Mesothelial cell of epicardium (in vitro differentiated cells): ENCODE data around the gene INPP5F. TPM values are rescaled to one million over a fixed set of nuclear protein-coding genes. Genes with fewer than 3 reads are reported as not detected.
"Not testable (repeated sequence)": the region's sequence is repeated elsewhere in the genome, so short reads cannot be mapped to it uniquely, and the experiment has no call there.

Experiments
- DNase-seq, 2 experiments: peaks; one replicate each; pipeline ENCODE4 v3.0.0; 2021; ENCODE audit warnings: low spot score in 2 of 2; ENCODE audit not compliant: unreplicated experiment in 2 of 2
- H3K27ac Mint-ChIP-seq: 2 replicates; pipeline ENCODE4 v1.8.0; 2021; ENCODE audit warnings: mixed read lengths
- H3K27me3 Mint-ChIP-seq: 2 replicates; pipeline ENCODE4 v1.8.0; 2021; ENCODE audit warnings: low read depth, mixed read lengths
- H3K36me3 Mint-ChIP-seq: 2 replicates; pipeline ENCODE4 v1.8.0; 2021; ENCODE audit warnings: mixed read lengths
- H3K4me1 Mint-ChIP-seq: 2 replicates; pipeline ENCODE4 v1.8.0; 2021; ENCODE audit warnings: mixed read lengths
- H3K4me3 Mint-ChIP-seq: 2 replicates; pipeline ENCODE4 v1.8.0; 2021; ENCODE audit warnings: mild to moderate bottlenecking, moderate library complexity, mixed read lengths
- H3K9me3 Mint-ChIP-seq: 2 replicates; pipeline ENCODE4 v1.8.0; 2021; ENCODE audit warnings: mixed read lengths
- total RNA-seq: library from RNA; stranded (reverse); gene quantifications from 3 replicates; pipeline ENCODE4 v1.2.1, GENCODE V29; 2021
- TF ChIP-seq, protein P1 (sequence below): fragments of 200-600 bp; sonication (generic); IDR thresholded peaks from one replicate; pipeline ENCODE4 v1.5.0; 2021; ENCODE audit warnings: antibody characterized with exemption; ENCODE audit not compliant: unreplicated experiment

Gene INPP5F
- total RNA-seq, 1 donor from 2014 or later = 56.5 TPM

DNA sequence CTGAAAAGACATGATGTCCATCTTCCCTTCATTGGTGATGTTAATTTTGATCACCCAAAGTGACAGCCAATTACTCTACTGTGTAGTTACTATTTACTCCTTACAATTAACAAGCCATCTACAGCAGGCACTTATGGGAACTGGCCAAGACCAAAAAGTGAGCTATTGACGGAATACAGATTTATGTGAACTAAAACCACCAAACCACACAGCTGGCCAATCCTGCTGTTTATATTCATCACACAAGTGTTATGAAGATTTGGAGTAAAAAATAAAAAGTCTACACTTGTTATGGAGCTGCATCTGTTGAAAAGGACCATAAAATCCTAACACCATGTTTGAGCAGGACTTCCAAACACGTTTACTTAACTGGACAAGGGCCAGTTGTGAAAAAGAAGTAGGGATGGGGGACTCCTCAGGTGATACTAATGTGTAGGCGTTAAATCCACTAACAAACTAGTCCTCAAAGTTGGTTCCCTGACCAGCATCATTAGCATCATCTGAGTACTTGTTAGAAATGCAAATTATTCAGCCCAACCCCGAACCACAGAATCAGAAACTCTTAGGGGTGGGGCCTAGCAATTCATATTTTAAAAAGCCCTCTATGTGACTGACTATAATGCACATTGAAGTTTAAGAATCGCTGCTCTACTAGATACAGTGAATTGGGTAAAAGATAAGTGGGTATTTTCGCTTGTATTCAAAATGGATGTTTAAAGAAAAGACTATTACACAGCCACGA, 135.2 kb downstream of the INPP5F start:
- Mint-ChIP-seq H3K4me3 (no peak overlapping the region), H3K27me3 (no peaks in the 10 kb centered on the region), H3K4me1 (peaks cover 6% of the 10 kb centered on the region), H3K27ac (peak overlapping the region; percentile 34), H3K36me3 (peaks cover 20% of the 10 kb centered on the region), H3K9me3 (peaks cover 14% of the 10 kb centered on the region)
- DNase-seq = no peak
- TF ChIP-seq, protein P1, sequence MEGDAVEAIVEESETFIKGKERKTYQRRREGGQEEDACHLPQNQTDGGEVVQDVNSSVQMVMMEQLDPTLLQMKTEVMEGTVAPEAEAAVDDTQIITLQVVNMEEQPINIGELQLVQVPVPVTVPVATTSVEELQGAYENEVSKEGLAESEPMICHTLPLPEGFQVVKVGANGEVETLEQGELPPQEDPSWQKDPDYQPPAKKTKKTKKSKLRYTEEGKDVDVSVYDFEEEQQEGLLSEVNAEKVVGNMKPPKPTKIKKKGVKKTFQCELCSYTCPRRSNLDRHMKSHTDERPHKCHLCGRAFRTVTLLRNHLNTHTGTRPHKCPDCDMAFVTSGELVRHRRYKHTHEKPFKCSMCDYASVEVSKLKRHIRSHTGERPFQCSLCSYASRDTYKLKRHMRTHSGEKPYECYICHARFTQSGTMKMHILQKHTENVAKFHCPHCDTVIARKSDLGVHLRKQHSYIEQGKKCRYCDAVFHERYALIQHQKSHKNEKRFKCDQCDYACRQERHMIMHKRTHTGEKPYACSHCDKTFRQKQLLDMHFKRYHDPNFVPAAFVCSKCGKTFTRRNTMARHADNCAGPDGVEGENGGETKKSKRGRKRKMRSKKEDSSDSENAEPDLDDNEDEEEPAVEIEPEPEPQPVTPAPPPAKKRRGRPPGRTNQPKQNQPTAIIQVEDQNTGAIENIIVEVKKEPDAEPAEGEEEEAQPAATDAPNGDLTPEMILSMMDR = no peak

DNA sequence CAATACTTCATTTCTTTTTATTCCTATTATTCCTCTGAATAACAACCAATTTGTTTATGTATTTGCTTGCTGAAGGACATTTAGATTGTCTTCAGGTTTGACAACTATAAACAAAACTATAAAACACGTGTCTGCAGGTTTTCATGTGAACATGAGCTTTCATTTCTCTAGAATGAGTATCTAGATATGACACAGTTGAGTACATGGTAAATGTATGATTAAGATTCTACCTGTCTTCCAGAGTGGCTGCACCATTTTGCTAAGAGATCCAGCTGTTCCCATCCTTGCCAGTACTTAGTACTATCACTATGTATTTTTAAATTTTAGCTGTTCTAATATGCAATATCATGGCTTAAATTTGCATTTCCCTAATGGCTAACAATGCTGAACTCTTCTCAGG, 136.7 kb downstream of the INPP5F start:
- TF ChIP-seq, protein P1 = no peak
- no peaks in the 10 kb centered on the region for H3K27me3 Mint-ChIP-seq
- H3K4me1 Mint-ChIP-seq = peaks cover 6% of the 10 kb centered on the region
- no peak for DNase-seq
- H3K27ac Mint-ChIP-seq = no peak overlapping the region
- H3K4me3 Mint-ChIP-seq = no peak overlapping the region
- peaks cover 17% of the 10 kb centered on the region for H3K36me3 Mint-ChIP-seq
- H3K9me3 Mint-ChIP-seq = peaks cover 14% of the 10 kb centered on the region

DNA sequence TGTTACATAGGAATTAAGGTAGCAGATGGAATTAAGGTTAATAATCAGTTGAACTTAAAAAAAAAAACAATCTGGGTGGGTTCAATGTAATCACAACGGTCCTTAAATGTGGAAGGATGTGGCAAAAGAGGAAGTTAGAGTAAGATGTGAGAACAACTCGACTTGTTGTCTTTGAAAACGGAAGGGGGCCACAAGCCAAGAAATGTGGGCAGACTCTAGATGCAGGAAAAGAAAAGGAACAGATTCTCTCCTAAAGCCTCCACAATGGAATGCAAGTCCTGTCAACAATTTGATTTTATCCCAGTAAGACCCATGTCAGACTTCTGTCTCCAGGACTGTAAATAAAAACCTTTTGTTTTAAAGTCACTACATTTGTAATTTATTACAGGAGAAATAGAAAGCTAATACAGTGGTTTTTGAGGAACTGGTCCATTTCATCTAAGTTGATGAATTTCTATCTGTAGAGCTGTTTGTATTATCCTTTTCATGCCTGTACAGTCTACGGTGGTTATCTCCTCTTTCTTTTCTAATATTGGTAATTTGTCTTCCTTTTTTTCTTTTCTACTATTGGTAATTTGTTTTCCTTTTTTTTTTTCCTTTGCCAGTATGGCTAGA, 138.2 kb downstream of the INPP5F start:
- no peak for DNase-seq
- Mint-ChIP-seq H3K4me1 (peaks cover 11% of the 10 kb centered on the region), H3K36me3 (peaks cover 17% of the 10 kb centered on the region), H3K4me3 (no peak overlapping the region), H3K27ac (no peak overlapping the region), H3K9me3 (peaks cover 14% of the 10 kb centered on the region), H3K27me3 (no peaks in the 10 kb centered on the region)
- TF ChIP-seq, protein P1 = no peak

DNA sequence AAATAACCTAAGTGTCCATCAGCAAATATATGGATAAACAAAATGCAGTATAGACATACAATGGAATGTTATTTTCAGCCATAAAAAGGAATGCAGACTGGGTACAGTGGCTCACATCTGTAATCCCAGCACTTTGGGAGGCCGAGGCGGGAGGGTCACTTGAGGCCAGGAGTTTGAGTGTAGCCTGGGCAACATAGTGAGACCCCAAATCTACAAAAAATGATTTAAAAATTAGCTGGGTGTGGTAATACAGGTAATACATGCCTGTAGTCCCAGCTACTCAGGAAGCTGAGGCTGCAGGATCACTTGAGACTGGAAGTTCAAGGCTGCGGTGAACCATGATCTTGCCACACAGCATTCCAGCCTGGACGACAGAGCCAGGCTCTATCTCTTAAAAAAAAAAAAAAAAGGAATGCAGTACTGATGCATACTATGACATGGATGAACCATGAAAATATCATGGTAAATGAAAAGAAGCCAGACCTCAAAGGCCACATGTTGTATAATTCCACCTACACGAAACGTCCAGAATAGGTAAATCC, 139.9 kb downstream of the INPP5F start:
- peaks cover 15% of the 10 kb centered on the region for H3K4me1 Mint-ChIP-seq
- H3K27ac Mint-ChIP-seq = no peak overlapping the region
- no peaks in the 10 kb centered on the region for H3K27me3 Mint-ChIP-seq
- H3K9me3 Mint-ChIP-seq = peaks cover 14% of the 10 kb centered on the region
- no peak overlapping the region for H3K4me3 Mint-ChIP-seq
- TF ChIP-seq, protein P1 = no peak
- peaks cover 17% of the 10 kb centered on the region for H3K36me3 Mint-ChIP-seq
- DNase-seq = no peak

DNA sequence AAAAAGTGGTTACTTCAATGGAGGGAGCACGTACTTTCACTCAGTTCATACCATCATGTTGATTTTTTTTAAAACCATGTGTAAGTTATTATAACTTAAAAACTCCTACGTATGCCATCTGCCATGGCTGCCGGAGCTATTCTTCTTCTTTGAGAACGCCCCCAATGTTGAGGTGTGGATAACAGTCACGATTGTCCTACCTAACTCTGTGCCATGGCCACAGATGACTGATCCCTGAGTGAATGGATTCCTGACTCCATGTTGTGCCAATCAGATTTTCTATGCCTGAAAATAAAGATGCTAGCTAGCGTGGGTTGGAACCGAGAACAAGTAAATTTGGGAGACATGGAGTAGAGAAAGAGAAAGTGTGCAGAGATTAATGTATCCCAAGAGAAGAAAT, 141.5 kb downstream of the INPP5F start:
- peak overlapping the region; percentile 78 for H3K27ac Mint-ChIP-seq

DNA sequence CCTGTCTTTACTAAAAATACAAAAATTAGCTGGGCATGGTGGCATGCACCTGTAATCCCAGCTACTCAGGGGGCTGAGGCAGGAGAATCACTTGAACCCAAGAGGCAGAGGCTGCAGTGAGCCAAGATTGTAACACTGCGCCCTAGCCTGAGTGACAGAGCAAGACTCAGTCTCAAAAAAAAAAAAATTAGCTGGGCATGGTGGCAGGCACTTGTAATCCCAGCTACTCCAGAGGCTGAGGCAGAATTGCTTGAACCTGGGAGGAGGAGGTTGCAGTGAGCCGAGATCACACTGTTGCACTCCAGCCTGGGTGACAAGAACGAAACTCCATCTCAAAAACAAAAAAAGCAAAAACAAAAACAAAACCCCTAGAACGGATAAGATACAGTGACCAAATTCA, 143.5 kb downstream of the INPP5F start:
- not testable (repeated sequence) for H3K9me3 Mint-ChIP-seq, H3K27me3 Mint-ChIP-seq, H3K4me3 Mint-ChIP-seq, DNase-seq
- peak overlapping the region; percentile 3 for H3K27ac Mint-ChIP-seq
- H3K36me3 Mint-ChIP-seq = peaks cover 11% of the 10 kb centered on the region
- H3K4me1 Mint-ChIP-seq = peaks cover 32% of the 10 kb centered on the region

More for the DNA sequence above, 141.5 kb downstream of the INPP5F start:
- Mint-ChIP-seq H3K36me3 (peaks cover 17% of the 10 kb centered on the region), H3K4me3 (no peak overlapping the region), H3K27me3 (no peaks in the 10 kb centered on the region), H3K4me1 (peaks cover 25% of the 10 kb centered on the region), H3K9me3 (peaks cover 14% of the 10 kb centered on the region)
- TF ChIP-seq, protein P1 = no peak
- DNase-seq = no peak
